A549 (cell line): ENCODE measurements around the gene TEX2. TPM values are rescaled to one million over a fixed set of nuclear protein-coding genes. Genes with fewer than 3 reads are reported as not detected.

Source experiments
- ATAC-seq, 2 experiments: fragments of 200-7000 bp in 1 of 2; fragments of >200 bp in 1 of 2; cut with Nextera tagmentation in 1 of 2; cut with Tn5 transposase in 1 of 2; 3 replicates each; pipeline versions ENCODE4 v1.8.0 to v1.9.1; 2018 to 2020; ENCODE audit warnings: mild to moderate bottlenecking in 1 of 2, moderate library complexity in 1 of 2
- CTCF ChIA-PET: fragments of 300-600 bp; sonication (Branson Sonifier 250); formaldehyde crosslinking; extraction: SDS; loops from one replicate; lab custom pipeline; 2021; ENCODE audit warnings: antibody characterized with exemption, inconsistent platforms; lab: Yijun Ruan, JAX
- POLR2A ChIA-PET: fragments of 350-600 bp; formaldehyde crosslinking; extraction: SDS; loops from one replicate; lab custom pipeline; 2021; ENCODE audit warnings: antibody characterized with exemption, inconsistent platforms; lab: Yijun Ruan, JAX
- DNase-seq, 2 experiments: peaks; one replicate each; pipeline versions ENCODE4 v3.0.0 to v3.0.0-alpha.2; 2011 to 2016; ENCODE audit warnings: low read depth in 1 of 2, low spot score in 1 of 2
- FAIRE-seq: peaks from 2 replicates; lab custom pipeline; 2011; peaks lifted over from hg19 to GRCh38; lab: Jason Lieb, UNC
- H3K27ac ChIP-seq, 2 experiments: fragments of >200 bp; sonication (Bioruptor Twin); formaldehyde crosslinking; 3 replicates each; pipeline ENCODE4 v1.5.1; 2016 to 2017
- H3K4me1 ChIP-seq: fragments of >200 bp; sonication (Bioruptor Twin); formaldehyde crosslinking; 3 replicates; pipeline ENCODE4 v1.6.1; 2016
- H3K4me2 ChIP-seq: fragments of >200 bp; sonication (Bioruptor Twin); formaldehyde crosslinking; 3 replicates; pipeline ENCODE4 v1.6.1; 2016
- H3K4me3 ChIP-seq: fragments of >200 bp; sonication (Bioruptor Twin); formaldehyde crosslinking; 3 replicates; pipeline ENCODE4 v1.5.1; 2016
- H3K9me3 ChIP-seq: fragments of >200 bp; sonication (Bioruptor Twin); formaldehyde crosslinking; 3 replicates; pipeline ENCODE4 v1.6.1; 2016
- BCL3 ChIP-seq: fragments of >200 bp; sonication (Bioruptor Twin); formaldehyde crosslinking; IDR thresholded peaks from 3 replicates; pipeline ENCODE4 v1.6.1; 2016
- CBX2 ChIP-seq: fragments of 200-600 bp; sonication (generic); IDR thresholded peaks from 2 replicates; pipeline ENCODE4 v1.6.1; 2016; ENCODE audit warnings: low read depth, mild to moderate bottlenecking, borderline replicate concordance
- CHD2 ChIP-seq: fragments of 150-350 bp; IDR thresholded peaks from 2 replicates; pipeline ENCODE4 v1.6.1; 2014; ENCODE audit warnings: low read length; ENCODE audit not compliant: partially characterized antibody
- CHD4 ChIP-seq: fragments of 200-600 bp; sonication (generic); IDR thresholded peaks from 2 replicates; pipeline ENCODE4 v1.6.1; 2016; ENCODE audit warnings: antibody characterized with exemption, mild to moderate bottlenecking, borderline replicate concordance
- CTCF ChIP-seq: fragments of >200 bp; sonication (Bioruptor Twin); formaldehyde crosslinking; IDR thresholded peaks from 3 replicates; pipeline ENCODE4 v1.5.1; 2016
- E2F6 ChIP-seq: IDR thresholded peaks from 2 replicates; pipeline ENCODE4 v1.6.1; 2012; ENCODE audit warnings: low read depth, borderline replicate concordance
- EHMT2 ChIP-seq: fragments of 200-600 bp; sonication (generic); IDR thresholded peaks from 2 replicates; pipeline ENCODE4 v1.6.1; 2016; ENCODE audit warnings: antibody characterized with exemption, low read depth, mild to moderate bottlenecking, moderate library complexity
- FOSB ChIP-seq: fragments of 250-450 bp; sonication (Bioruptor Pico); IDR thresholded peaks from 2 replicates; pipeline ENCODE4 v1.5.0; 2020; ENCODE audit warnings: mild to moderate bottlenecking, moderate library complexity
- FOSL2 ChIP-seq, 2 experiments: fragments of 450-650 bp in 1 of 2; fragments of >200 bp in 1 of 2; sonication (Bioruptor Twin) in 1 of 2; formaldehyde crosslinking; IDR thresholded peaks; 2 replicates each; pipeline versions ENCODE4 v1.5.0 to v1.6.1; 2016 to 2020; ENCODE audit warnings: mild to moderate bottlenecking in 1 of 2, moderate library complexity in 1 of 2
- GATA3 ChIP-seq: IDR thresholded peaks from 2 replicates; pipeline ENCODE4 v1.6.1; 2012; ENCODE audit warnings: borderline replicate concordance
- HES2 ChIP-seq: fragments of >200 bp; sonication (Bioruptor Twin); formaldehyde crosslinking; IDR thresholded peaks from 2 replicates; pipeline ENCODE4 v1.6.1; 2016
- HEYL ChIP-seq: fragments of 250-450 bp; sonication (Bioruptor Pico); IDR thresholded peaks from 2 replicates; pipeline ENCODE4 v1.8.0; 2021; ENCODE audit warnings: mild to moderate bottlenecking, moderate library complexity
- HOXA7 ChIP-seq: fragments of 250-450 bp; sonication (Bioruptor Pico); IDR thresholded peaks from 2 replicates; pipeline ENCODE4 v1.5.0; 2020; ENCODE audit warnings: mild to moderate bottlenecking, moderate library complexity
- HOXB13 ChIP-seq: fragments of 250-450 bp; sonication (Bioruptor Pico); IDR thresholded peaks from 2 replicates; pipeline ENCODE4 v1.5.0; 2020; ENCODE audit warnings: low read depth, mild to moderate bottlenecking, moderate library complexity
- JUN ChIP-seq, 2 experiments: fragments of >200 bp; sonication (Bioruptor Twin); formaldehyde crosslinking; IDR thresholded peaks; 2 replicates in 1 of 2; 3 replicates in 1 of 2; pipeline ENCODE4 v1.6.1; 2016 to 2017
- MAFK ChIP-seq: fragments of 450-650 bp; IDR thresholded peaks from 2 replicates; pipeline ENCODE4 v1.6.1; 2014; ENCODE audit not compliant: partially characterized antibody
- NFE2L2 ChIP-seq: fragments of 150-350 bp; conservative IDR thresholded peaks from 2 replicates; pipeline ENCODE4 v1.6.1; 2014; ENCODE audit warnings: low read length
- NPAS2 ChIP-seq: fragments of 250-450 bp; sonication (Bioruptor Pico); IDR thresholded peaks from 2 replicates; pipeline ENCODE4 v1.8.0; 2022; ENCODE audit warnings: mild to moderate bottlenecking, moderate library complexity, borderline replicate concordance
- NR3C1 ChIP-seq: fragments of >200 bp; sonication (Bioruptor Twin); formaldehyde crosslinking; IDR thresholded peaks from 3 replicates; pipeline ENCODE4 v1.6.1; 2017
- POLR2A ChIP-seq: IDR thresholded peaks from 2 replicates; pipeline ENCODE4 v1.6.1; 2012; ENCODE audit warnings: mild to moderate bottlenecking, low read length
- RCOR1 ChIP-seq: fragments of 150-350 bp; IDR thresholded peaks from 2 replicates; pipeline ENCODE4 v1.6.1; 2014; ENCODE audit warnings: antibody characterized with exemption, low read length, low read depth
- RFX5 ChIP-seq: fragments of 450-650 bp; IDR thresholded peaks from 2 replicates; pipeline ENCODE4 v1.7.1; 2014; ENCODE audit warnings: antibody characterized with exemption, mild to moderate bottlenecking, moderate library complexity
- TP53 ChIP-seq: fragments of 250-450 bp; sonication (Bioruptor Pico); IDR thresholded peaks from 2 replicates; pipeline ENCODE4 v1.5.0; 2021; ENCODE audit warnings: mild to moderate bottlenecking, moderate library complexity
- WGBS: methylation state at CpG from one replicate; pipeline ENCODE4 v1.1.6; 2017; ENCODE audit errors: missing lambda C conversion rate; 5-methylcytosine and 5-hydroxymethylcytosine counted together
- polyA plus RNA-seq, 4 experiments: library from polyadenylated mRNA; depleted of rRNA in 3 of 4; stranded (reverse); fragments of >200 nt; fragmentation: RNase III in 1 of 4; extraction: RNeasy Plus Mini Kit Qiagen cat#74134 plus additional on column Dnase treatment in 1 of 4; gene quantifications; 2 replicates in 3 of 4; 3 replicates in 1 of 4; pipeline ENCODE4 v1.2.3, GENCODE V29; 2011 to 2017

The TEX2 gene
- polyA plus RNA-seq, 2 of the 4 experiments (the other 2 are of a cell fraction), result 9.3 to 16.2 TPM

GRCh38 chr17:64196601-64197000 lies 66.5 kb downstream of the TEX2 start:
- DNase-seq, result no peak
- H3K4me1 ChIP-seq, result peaks cover 11% of the 10 kb centered on the region; the same call in 2 of the 3 replicates
- CTCF ChIA-PET, result interaction anchor here (1.0 to 1.5 kb wide), 4 partner anchors 12 to 223 kb away, joined by 3 to 6 read pairs (median 4); no protein-coding TSS in a partner anchor
- no peak for TF ChIP-seq GATA3
- TF ChIP-seq FOSL2 (IDR thresholded peaks at IDR 0.05), result no peak
- TF ChIP-seq FOSL2 (CRISPR knock-in tag; IDR thresholded peaks at IDR 0.05), result 0 out of 2 replicates have a peak, but pooled peaks have one; percentile 10
- TF ChIP-seq, all 56 proteins: peak for 1
- FAIRE-seq, result no peak
- Histone ChIP-seq H3K27ac (no peak overlapping the region), H3K4me3 (no peak overlapping the region), H3K4me2 (no peak overlapping the region), H3K9me3 (0 out of 3 replicates have a peak, but pooled peaks cover 2% of the 10 kb centered on the region)
- WGBS, result 75% methylated on average over 4 of the region's 4 CpGs
- POLR2A ChIA-PET, result no interaction called here
- ATAC-seq, result no peak

GRCh38 chr17:64193561-64193960 lies 69.5 kb downstream of the TEX2 start:
- no peak overlapping the region for H3K27ac ChIP-seq
- H3K9me3 ChIP-seq, result 0 out of 3 replicates have a peak, but pooled peaks cover 2% of the 10 kb centered on the region
- ChIA-PET POLR2A (no interaction called here), CTCF (interaction anchor here (0.9 to 1.9 kb wide), 5 partner anchors 10 to 97 kb away, joined by 3 to 7 read pairs (median 4); no protein-coding TSS in a partner anchor)
- no peak for DNase-seq
- WGBS, result 79% methylated on average over 9 of the region's 9 CpGs
- no peaks in the 10 kb centered on the region for H3K4me1 ChIP-seq
- no peak overlapping the region for H3K4me3 ChIP-seq
- no peak for TF ChIP-seq BCL3
- TF ChIP-seq E2F6, result no peak
- TF ChIP-seq EHMT2, result no peak
- TF ChIP-seq FOSB (CRISPR knock-in tag), result no peak
- TF ChIP-seq NR3C1, result no peak
- no peak for TF ChIP-seq NPAS2 (CRISPR knock-in tag)
- TF ChIP-seq NFE2L2, result no peak
- TF ChIP-seq JUN (IDR thresholded peaks at IDR 0.05), result no peak
- TF ChIP-seq HOXB13, result no peak
- no peak for TF ChIP-seq HES2
- no peak for TF ChIP-seq CBX2
- no peak for TF ChIP-seq CHD2
- TF ChIP-seq CHD4, result no peak
- TF ChIP-seq HOXA7, result no peak
- no peak for ATAC-seq
- H3K4me2 ChIP-seq, result no peak overlapping the region
- no peak for FAIRE-seq

GRCh38 chr17:64192589-64192988 lies 70.5 kb downstream of the TEX2 start:
- ChIA-PET POLR2A (no interaction called here), CTCF (interaction anchor here (0.6 to 1.9 kb wide), 2 partner anchors 24 to 59 kb away, joined by 3 read pairs; no protein-coding TSS in a partner anchor)
- no peak overlapping the region for H3K4me3 ChIP-seq
- H3K9me3 ChIP-seq, result 0 out of 3 replicates have a peak, but pooled peaks cover 2% of the 10 kb centered on the region
- no peaks in the 10 kb centered on the region for H3K4me1 ChIP-seq
- TF ChIP-seq CTCF, result no peak
- no peak for TF ChIP-seq TP53 (CRISPR knock-in tag)
- TF ChIP-seq RCOR1, result no peak
- TF ChIP-seq JUN (IDR thresholded peaks at IDR 0.05), result no peak
- TF ChIP-seq MAFK, result no peak
- no peak for TF ChIP-seq RFX5
- no peak for TF ChIP-seq BCL3
- no peak for TF ChIP-seq NFE2L2
- TF ChIP-seq HEYL (CRISPR knock-in tag), result no peak
- no peak for TF ChIP-seq E2F6
- TF ChIP-seq POLR2A, result no peak
- FAIRE-seq (no peak), DNase-seq (no peak), ATAC-seq (no peak)
- H3K27ac ChIP-seq, result no peak overlapping the region
- 65% methylated on average over 3 of the region's 3 CpGs for WGBS
- H3K4me2 ChIP-seq, result no peak overlapping the region
